Ovary (tissue), 3 donors: ENCODE results near the gene FKBP2.

ENCODE experiments used
- EP300 ChIP-seq: sonication (generic); formaldehyde crosslinking; IDR thresholded peaks from one replicate; pipeline ENCODE4 v1.6.1; 2017; ENCODE audit warnings: antibody characterized with exemption
- POLR2A ChIP-seq: fragments of 450-650 bp; IDR thresholded peaks from one replicate; pipeline ENCODE4 v1.6.1; 2017; ENCODE audit warnings: antibody characterized with exemption, mild to moderate bottlenecking, moderate library complexity
- TF ChIP-seq, protein P1 (sequence below), 3 donors: fragments of 450-650 bp in 2 of 3; fragments of 200-600 bp in 1 of 3; IDR thresholded peaks; one replicate each; pipeline versions ENCODE4 v1.5.1 to v1.8.0; 2016 to 2022; ENCODE audit warnings: antibody characterized with exemption in 3 of 3, mild to moderate bottlenecking in 1 of 3
- donor health status: DM: no; HTN: no; CAD: no.

DNA sequence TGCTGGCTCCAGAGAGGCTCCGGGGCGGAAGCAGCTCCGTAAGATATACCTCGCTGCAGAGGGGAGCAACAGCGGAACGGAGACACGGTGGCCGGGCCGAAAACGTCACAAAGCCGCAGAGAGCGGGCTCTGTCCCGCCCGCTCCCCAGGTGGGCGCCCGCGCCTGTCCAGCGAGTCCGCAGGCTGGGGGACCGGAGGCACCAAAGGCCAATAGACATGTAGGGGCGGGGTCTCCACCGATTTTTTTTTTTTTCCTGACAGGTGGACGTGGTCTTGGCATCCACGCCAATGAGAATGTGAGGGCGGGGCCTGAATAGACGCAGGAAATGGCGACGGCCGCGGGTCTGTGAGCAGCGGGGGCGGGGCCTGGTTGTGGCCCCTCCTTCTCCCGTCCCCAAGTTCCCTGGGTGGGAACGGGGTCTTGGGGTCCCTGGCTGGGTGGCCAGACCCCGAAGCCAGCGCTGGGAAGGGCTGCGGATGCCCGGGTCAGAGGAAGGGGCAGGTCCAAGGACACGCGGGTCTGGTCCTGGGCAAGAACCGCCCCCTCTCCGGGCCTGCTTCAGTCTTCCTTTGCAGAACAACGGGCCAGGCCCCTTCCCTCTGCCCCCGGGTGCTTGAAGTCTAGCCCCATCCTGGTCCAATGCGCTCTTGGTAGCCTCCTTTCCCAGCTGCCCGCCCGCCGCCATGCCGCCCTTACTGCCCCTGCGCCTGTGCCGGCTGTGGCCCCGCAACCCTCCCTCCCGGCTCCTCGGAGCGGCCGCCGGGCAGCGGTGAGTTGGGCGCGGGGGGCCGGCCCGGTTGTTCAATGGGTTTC is 10.5 kb upstream of the FKBP2 start, which contains the start of gene DNAJC4:
- TF ChIP-seq, protein P1, sequence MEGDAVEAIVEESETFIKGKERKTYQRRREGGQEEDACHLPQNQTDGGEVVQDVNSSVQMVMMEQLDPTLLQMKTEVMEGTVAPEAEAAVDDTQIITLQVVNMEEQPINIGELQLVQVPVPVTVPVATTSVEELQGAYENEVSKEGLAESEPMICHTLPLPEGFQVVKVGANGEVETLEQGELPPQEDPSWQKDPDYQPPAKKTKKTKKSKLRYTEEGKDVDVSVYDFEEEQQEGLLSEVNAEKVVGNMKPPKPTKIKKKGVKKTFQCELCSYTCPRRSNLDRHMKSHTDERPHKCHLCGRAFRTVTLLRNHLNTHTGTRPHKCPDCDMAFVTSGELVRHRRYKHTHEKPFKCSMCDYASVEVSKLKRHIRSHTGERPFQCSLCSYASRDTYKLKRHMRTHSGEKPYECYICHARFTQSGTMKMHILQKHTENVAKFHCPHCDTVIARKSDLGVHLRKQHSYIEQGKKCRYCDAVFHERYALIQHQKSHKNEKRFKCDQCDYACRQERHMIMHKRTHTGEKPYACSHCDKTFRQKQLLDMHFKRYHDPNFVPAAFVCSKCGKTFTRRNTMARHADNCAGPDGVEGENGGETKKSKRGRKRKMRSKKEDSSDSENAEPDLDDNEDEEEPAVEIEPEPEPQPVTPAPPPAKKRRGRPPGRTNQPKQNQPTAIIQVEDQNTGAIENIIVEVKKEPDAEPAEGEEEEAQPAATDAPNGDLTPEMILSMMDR (IDR thresholded peaks at IDR 0.05) = no peak
- TF ChIP-seq EP300 = no peak
- peak; percentile 59 for TF ChIP-seq POLR2A
